Endodermal cell (in vitro differentiated cells): Measurements from ENCODE around the gene AP5S1. TPM values are rescaled to one million over a fixed set of nuclear protein-coding genes. Genes with fewer than 3 reads are reported as not detected.

ENCODE experiments used
- DNase-seq: peaks from one replicate; pipeline ENCODE4 v3.0.0-alpha.2; 2017
- H3K27ac ChIP-seq: 2 replicates; pipeline ENCODE4 v1.5.1; 2013; ENCODE audit warnings: mild to moderate bottlenecking, low read depth, low read length, moderate library complexity
- H3K27me3 ChIP-seq: 2 replicates; pipeline ENCODE4 v1.6.1; 2013; ENCODE audit warnings: mild to moderate bottlenecking, low read length, moderate library complexity; ENCODE audit not compliant: insufficient read depth, control insufficient read depth, poor library complexity, severe bottlenecking
- H3K36me3 ChIP-seq: 2 replicates; pipeline ENCODE4 v1.7.0; 2013; ENCODE audit warnings: mild to moderate bottlenecking, low read length, moderate library complexity; ENCODE audit not compliant: control insufficient read depth, insufficient read depth
- H3K4me1 ChIP-seq: one replicate; pipeline ENCODE4 v1.7.0; 2013; ENCODE audit warnings: low read length; ENCODE audit not compliant: control insufficient read depth, insufficient read depth
- H3K4me3 ChIP-seq: 2 replicates; pipeline ENCODE4 v1.5.1; 2013; ENCODE audit warnings: mild to moderate bottlenecking, low read length, moderate library complexity
- H3K9ac ChIP-seq: 2 replicates; pipeline ENCODE4 v1.6.1; 2013; ENCODE audit warnings: mild to moderate bottlenecking, low read length, moderate library complexity; ENCODE audit not compliant: poor library complexity, severe bottlenecking; ENCODE audit errors: extremely low read depth
- H3K9me3 ChIP-seq: 2 replicates; pipeline ENCODE4 v1.6.1; 2013; ENCODE audit warnings: mild to moderate bottlenecking, low read length, moderate library complexity; ENCODE audit not compliant: control insufficient read depth
- H3K27ac Mint-ChIP-seq: 2 replicates; pipeline ENCODE4 v1.8.0; 2020; ENCODE audit warnings: mixed read lengths
- H3K27me3 Mint-ChIP-seq: 2 replicates; pipeline ENCODE4 v1.8.0; 2021; ENCODE audit warnings: mild to moderate bottlenecking, mixed read lengths; ENCODE audit not compliant: insufficient read depth
- H3K36me3 Mint-ChIP-seq: 2 replicates; pipeline ENCODE4 v1.8.0; 2020; ENCODE audit warnings: low read depth, mixed read lengths
- H3K4me1 Mint-ChIP-seq: 2 replicates; pipeline ENCODE4 v1.8.0; 2020; ENCODE audit warnings: mixed read lengths
- H3K4me3 Mint-ChIP-seq: 2 replicates; pipeline ENCODE4 v1.8.0; 2020; ENCODE audit warnings: mild to moderate bottlenecking, moderate library complexity, mixed read lengths
- H3K9me3 Mint-ChIP-seq: 2 replicates; pipeline ENCODE4 v1.8.0; 2020; ENCODE audit warnings: mild to moderate bottlenecking, mixed read lengths
- CTCF ChIP-seq: fragments of 200-600 bp; sonication (generic); conservative IDR thresholded peaks from 2 replicates; pipeline ENCODE4 v1.5.0; 2021; ENCODE audit warnings: antibody characterized with exemption, mild to moderate bottlenecking
- WGBS, 2 experiments: methylation state at CpG; one replicate each; pipeline versions ENCODE4 v1.1.5 to v1.1.7; 2013; ENCODE audit warnings: missing lambda C conversion rate in 2 of 2, mixed read lengths in 1 of 2; ENCODE audit not compliant: insufficient coverage in 1 of 2, insufficient read length in 1 of 2; 5-methylcytosine and 5-hydroxymethylcytosine counted together
- total RNA-seq, 2 donors: library from RNA; stranded (reverse); fragmentation: NEBNext Ultra II Directional in 1 of 2; extraction: Animal tissue kit (Norgen Biotek cat#: 25700) in 1 of 2; gene quantifications; 2 replicates in 1 of 2; 3 replicates in 1 of 2; pipeline ENCODE4 v1.2.1, GENCODE V29; 2021

AP5S1 gene
- total RNA-seq, 2 donors from 2014 or later = 5.1 to 6.1 TPM

GRCh38 chr20:3819411-3820047 lies 818 bp upstream of the AP5S1 start:
- peaks cover 2% of the 10 kb centered on the region for H3K4me1 Mint-ChIP-seq
- Histone ChIP-seq H3K4me1 (peaks cover 4% of the 10 kb centered on the region), H3K27me3 (no peaks in the 10 kb centered on the region), H3K9me3 (no peaks in the 10 kb centered on the region), H3K9ac (peak overlapping the region; percentile 97), H3K36me3 (peaks cover 11% of the 10 kb centered on the region), H3K27ac (peak overlapping the region; percentile 97), H3K4me3 (peak overlapping the region; percentile 91)
- no peak for DNase-seq
- H3K36me3 Mint-ChIP-seq = peaks cover 4% of the 10 kb centered on the region
- 83 to 86% methylated on average over 16 to 20 of the region's 20 CpGs for WGBS, 2 experiments
- peak overlapping the region; percentile 78 for H3K4me3 Mint-ChIP-seq
- H3K27me3 Mint-ChIP-seq = peaks cover 8% of the 10 kb centered on the region
- H3K9me3 Mint-ChIP-seq = no peaks in the 10 kb centered on the region
- no peak for TF ChIP-seq CTCF
- no peak overlapping the region for H3K27ac Mint-ChIP-seq

GRCh38 chr20:3820901-3821727 lies 767 bp downstream of the AP5S1 start:
- DNase-seq = no peak
- H3K9me3 ChIP-seq = no peaks in the 10 kb centered on the region
- Mint-ChIP-seq H3K9me3 (no peaks in the 10 kb centered on the region), H3K27me3 (peaks cover 5% of the 10 kb centered on the region), H3K36me3 (peaks cover 4% of the 10 kb centered on the region), H3K4me3 (peak overlapping the region; percentile 78), H3K27ac (peak overlapping the region; percentile 94), H3K4me1 (peaks cover 5% of the 10 kb centered on the region)
- H3K4me1 ChIP-seq = peaks cover 4% of the 10 kb centered on the region
- WGBS, 2 experiments = 62 to 73% methylated on average over 12 to 20 of the region's 20 CpGs
- peak overlapping the region; percentile 91 for H3K4me3 ChIP-seq
- peaks cover 14% of the 10 kb centered on the region for H3K36me3 ChIP-seq
- no peak for TF ChIP-seq CTCF
- no peaks in the 10 kb centered on the region for H3K27me3 ChIP-seq
- peak overlapping the region; percentile 97 for H3K27ac ChIP-seq
- H3K9ac ChIP-seq = peak overlapping the region; percentile 97

- H3K4me3 Mint-ChIP-seq = peak overlapping the region; percentile 78
Observed at GRCh38 chr20:3821996-3822395, 1.6 kb downstream of the AP5S1 start.

More at GRCh38 chr20:3821996-3822395, 1.6 kb downstream of the AP5S1 start:
- WGBS, 2 experiments = 84 to 92% methylated on average over 13 to 14 of the region's 14 CpGs
- H3K27me3 ChIP-seq = no peaks in the 10 kb centered on the region
- H3K4me1 ChIP-seq = peaks cover 4% of the 10 kb centered on the region
- Mint-ChIP-seq H3K9me3 (no peaks in the 10 kb centered on the region), H3K27me3 (no peaks in the 10 kb centered on the region), H3K4me1 (peaks cover 5% of the 10 kb centered on the region), H3K27ac (peak overlapping the region; percentile 94), H3K36me3 (peaks cover 12% of the 10 kb centered on the region)
- TF ChIP-seq CTCF = no peak
- H3K9me3 ChIP-seq = no peaks in the 10 kb centered on the region
- H3K4me3 ChIP-seq = no peak overlapping the region
- no peak overlapping the region for H3K27ac ChIP-seq
- no peak for DNase-seq
- H3K36me3 ChIP-seq = peaks cover 16% of the 10 kb centered on the region
- H3K9ac ChIP-seq = no peak overlapping the region
